Erythroblast (primary cell): Measurements from ENCODE around the gene REPIN1.

Source experiments
- GATA1 ChIP-seq: IDR thresholded peaks from 2 replicates; pipeline ENCODE4 v1.6.1; 2011; ENCODE audit warnings: low read depth, mild to moderate bottlenecking, control low read depth, low read length, moderate library complexity
- POLR2A ChIP-seq: IDR thresholded peaks from 2 replicates; pipeline ENCODE4 v1.6.1; 2011; ENCODE audit warnings: mild to moderate bottlenecking, low read length

DNA sequence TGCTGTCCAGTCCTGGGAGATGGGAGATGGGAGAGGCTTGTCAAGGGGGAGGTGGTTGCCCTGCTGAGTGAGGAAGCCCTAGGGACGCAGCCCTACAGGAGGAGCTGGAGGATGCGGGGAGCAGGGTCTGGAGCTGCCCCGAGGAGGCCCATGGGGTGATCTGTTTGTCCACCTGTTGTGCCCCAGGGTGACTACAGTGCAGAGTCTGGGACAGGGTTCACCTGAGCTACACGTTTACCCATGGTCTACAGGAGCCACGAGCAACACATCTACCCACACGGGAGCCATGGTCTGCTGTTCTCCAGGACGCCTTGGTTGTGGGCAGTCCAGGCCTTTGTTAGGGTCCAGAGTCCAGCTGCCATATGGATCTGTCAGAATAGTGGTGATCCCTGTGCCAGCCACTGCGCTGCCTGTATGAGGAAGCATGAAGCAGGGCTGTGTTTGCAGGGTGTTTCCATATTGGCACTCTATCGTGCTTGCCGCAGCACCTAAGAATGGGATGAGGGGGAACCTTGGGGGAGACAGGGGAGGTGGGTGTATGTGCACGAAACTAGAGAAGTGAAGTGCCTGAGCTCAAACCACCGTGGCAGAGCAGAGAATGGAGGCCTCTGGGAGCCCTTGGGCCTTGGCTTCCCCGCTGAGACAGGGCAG lies 34.2 kb downstream of the REPIN1 start:
- TF ChIP-seq POLR2A: no peak
- TF ChIP-seq GATA1: no peak
